GM19239 (cell line): ENCODE measurements around the gene SPATA32.

Experiments
- DNase-seq: peaks from one replicate; pipeline ENCODE4 v3.0.0; 2011; ENCODE audit warnings: low spot score; ENCODE audit not compliant: insufficient read length
- FAIRE-seq: peaks from 2 replicates; lab custom pipeline; 2011; peaks lifted over from hg19 to GRCh38; lab: Jason Lieb, UNC

SPATA32 gene

DNA sequence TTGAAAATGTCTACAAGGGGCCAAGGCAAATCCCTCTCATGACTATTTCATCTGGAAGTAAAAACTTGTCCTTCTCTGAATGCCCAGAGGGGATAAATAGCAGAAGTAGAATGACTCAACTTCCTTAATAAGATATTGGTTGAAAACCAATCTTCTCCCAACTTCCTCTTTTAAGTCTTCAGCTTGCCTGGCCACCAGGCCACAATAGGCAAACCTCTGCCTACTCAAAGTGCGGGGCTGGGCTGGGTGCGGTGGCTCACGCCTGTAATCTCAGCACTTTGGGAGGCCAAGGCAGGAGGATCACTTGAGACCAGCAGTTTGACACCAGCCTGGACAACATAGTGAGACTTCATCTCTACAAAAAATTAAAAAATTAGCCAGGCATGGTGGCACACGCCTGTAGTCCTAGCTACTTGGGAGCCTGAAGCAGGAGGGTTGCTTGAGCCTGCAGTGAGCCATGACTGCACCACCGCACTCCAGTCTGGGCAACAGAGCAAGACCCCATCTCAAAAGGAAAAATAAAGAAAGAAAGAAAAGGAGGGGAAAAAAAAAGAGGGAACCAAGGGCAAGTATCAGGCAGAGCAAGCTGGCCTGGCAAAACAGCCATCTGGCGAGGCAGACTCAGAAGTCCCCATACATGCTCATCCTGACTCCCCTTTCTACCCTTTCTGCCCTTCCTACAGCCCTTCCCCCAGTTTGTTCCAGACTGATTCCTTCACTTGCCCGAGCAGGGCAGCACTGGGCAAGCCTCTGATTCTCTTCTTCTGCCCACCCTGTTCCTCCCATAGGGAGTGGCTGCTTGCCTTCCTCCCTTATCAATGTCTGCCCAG is 34.3 kb upstream of the SPATA32 start:
- FAIRE-seq: no peak
- DNase-seq: no peak

DNA sequence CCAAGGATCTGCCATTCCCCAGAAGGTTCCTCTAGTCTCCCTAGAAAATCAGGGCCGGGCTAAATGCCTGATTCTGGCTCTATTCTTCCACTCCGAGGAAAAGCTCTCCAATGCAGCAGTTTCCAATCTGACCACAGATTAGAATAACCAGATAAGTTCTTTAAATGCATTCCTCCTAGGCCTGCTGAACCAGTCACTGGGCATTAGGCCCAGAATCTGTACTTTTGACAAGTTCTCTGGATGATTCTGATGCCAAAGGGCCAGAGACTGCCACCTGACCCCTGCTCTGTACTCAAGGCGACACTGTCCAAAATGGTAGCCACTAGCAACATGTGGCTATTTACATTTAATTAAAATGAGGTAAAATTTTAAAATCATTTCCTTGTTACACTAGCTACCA is 32.6 kb upstream of the SPATA32 start:
- DNase-seq (no peak), FAIRE-seq (no peak)

DNA sequence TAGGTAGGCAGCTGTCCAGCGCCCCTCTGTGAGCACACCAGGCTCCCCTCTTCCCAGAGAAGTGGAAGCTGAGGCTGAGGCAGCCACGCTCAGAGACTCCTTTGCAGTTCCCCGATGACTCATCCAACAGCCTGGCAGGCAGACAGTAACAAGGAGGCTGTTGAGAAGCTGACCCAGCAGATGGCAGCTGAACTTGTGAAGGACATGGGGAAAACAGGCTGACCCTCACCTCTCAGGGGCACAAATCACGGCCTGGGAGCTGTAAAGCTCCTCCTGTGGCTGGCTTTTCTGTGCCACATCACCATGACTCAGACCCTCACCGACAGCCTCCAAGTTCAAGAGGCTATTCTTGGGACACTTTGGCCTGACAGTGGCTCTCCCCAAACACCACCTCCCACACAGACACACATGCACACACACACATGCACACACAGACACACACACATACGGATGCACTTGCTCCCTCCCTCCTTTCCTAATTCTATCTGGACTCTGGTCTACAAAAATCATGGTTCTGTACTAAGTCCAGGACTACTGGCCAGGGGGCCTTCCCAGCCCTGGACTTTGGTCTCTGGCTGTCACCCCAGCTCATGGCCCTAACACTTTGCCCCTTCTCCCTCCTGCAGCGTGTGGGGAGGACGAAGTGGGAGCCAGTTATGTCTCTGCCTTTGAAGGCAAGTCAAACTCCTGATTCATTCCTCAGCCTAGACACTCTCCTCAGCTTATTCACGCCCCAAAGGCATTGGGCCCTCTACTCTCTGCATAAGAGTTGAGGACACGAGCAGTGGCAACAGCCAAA is 31.7 kb upstream of the SPATA32 start:
- DNase-seq: no peak
- FAIRE-seq: peak; percentile 18

DNA sequence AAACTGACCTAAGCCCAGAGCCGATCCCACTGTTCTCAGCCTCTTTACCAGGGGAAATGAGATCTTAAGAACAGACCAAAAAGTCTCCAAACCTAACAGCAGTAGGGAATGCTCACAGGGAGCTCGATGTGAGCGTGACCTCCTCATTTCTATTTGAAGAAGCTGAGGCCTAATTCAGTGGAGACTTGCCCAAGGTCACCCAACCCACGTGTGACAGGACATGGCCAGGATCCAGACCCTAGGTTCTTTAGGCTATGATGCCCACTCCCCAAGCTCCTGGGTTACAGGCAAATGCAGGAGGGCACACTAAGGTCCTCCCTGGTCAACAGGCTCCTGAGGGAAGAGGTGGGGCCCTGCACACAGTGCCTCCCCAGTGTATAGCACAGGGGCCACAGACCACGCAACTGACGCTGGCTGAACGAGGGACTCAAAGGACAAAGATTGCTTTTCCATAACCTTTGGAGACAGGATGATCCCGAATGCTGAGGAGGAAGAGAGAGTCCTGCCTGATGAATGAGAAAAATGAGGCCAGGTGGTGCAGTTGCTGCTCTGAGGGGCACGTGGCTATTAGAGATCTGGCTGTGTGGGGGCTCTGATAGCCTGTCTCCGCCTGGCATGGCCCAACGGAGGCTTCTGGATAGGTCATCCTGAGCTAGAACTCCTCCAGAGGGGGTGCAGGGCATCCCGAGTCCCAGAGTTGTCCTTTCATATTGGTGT is 31.0 kb upstream of the SPATA32 start:
- DNase-seq: no peak

DNA sequence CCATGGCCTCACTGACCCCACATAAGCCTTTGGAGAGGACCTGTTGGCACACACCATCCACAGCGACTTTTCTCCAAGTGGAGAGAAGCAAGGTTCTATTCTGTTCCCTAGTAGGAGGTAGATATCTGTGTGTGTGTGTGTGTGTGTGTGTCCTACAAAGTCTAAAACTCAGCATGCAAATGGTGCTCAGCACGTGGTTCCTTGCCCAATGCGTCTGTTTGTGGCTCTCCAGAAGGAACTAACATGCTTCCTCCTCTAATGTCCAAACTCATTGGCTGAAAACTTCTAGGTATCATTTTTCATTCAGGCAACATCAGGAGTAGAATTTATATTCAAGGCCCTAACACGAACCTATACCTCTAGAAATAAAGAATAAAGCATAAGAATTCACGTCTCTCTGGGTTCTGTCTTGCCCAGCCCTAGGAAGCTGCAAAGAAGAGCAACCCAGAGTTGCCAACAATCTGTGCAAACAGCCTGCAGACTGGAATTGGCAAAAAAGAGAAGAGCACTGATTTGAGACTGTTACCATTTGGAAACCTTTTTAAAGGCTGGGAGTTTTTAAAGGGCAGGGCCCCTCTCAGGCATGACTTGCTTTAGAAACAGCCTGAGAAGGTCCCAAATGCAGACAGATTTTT is 29.4 kb upstream of the SPATA32 start:
- DNase-seq (no peak), FAIRE-seq (peak; percentile 39)

More for the DNA sequence above, 31.0 kb upstream of the SPATA32 start:
- FAIRE-seq: no peak

DNA sequence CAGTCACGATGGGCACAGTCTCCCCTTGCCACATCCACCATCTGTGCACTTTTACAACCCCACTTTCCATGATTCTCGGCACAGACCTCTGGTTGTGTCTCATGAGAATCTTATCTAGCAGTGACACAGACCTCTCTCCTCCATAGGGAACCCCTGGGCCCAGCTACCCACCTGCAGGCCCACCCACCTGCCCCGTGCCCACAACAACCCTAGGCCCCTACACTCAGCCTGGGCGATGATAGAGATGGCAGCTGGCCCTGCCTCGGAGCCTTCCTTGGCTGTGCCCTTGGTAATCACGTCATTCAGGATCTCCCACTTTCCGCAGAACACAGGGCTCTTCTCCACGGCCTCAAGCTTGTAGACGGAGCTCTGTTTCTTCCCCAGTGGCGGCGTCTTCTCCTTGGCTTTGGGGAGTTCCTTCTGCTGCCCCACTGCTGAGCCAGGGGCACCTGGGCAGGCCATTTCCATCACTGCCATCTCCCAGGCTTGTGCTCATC is 28.4 kb upstream of the SPATA32 start:
- DNase-seq (no peak), FAIRE-seq (no peak)

DNA sequence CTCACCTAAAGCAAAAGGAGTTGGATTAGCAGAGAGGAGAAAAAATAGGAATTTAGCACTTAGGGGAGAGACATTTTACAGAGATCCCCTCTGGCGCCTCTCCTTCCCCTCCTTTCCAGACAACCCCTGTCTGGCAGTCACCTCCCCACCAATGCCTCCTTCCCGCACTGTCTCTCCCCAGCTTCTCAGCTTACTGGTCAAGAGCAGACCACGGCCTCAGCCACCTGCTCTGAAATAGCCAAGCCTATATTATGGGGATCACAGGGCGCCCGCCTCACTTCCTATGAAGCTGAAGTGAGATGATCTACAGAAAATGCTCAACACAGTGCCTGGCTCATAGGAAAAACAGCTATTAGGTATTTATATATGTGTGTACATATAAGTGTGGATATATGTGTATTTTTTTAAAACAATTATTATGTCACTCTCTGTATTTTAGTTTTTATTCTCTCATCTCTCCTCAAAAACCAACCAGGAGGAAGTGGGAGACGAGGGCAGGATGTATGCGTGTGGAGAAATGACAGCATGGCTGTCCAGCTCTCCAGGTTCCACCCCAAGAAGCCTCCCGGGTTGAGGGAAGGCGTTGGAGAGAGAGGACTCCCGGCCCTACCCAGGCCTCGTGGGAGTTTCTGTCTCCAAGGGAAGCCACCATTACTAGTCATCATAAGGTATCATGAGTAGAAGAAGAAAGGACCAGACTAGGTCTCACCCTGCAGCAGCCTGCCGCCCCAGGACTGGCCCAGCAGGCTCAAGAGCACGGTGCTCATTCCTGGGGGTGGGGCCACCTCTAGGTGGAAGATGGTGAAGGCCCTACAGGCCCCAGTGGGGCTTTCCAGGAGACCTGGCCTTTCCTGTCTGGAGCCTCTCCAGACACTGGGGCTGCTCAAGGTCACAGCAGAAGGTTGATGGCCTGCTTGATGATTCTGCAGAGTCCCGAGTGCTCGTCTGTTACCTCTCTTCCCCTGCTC is 27.7 kb upstream of the SPATA32 start:
- DNase-seq (no peak), FAIRE-seq (no peak)

DNA sequence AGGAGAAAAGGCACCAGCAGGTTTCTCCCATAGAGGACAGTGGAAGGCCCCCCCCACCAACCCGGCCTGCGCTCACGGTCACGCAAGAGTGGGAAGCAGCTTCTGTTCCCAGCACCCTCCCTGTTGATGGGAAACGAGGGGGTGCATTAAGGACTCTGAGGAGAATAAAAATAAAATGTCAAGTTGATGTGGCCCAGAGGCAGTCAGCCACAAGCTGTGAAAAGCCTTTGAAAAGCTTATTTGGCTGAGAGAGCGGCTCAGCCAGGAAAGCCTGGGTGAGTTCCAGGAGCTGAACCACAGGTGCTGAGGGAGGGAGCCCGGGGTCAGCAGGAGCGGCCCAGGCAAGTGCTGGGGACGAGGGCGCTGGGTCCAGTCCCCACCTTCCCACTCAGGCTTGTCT is 26.9 kb upstream of the SPATA32 start:
- FAIRE-seq: no peak
- no peak for DNase-seq

DNA sequence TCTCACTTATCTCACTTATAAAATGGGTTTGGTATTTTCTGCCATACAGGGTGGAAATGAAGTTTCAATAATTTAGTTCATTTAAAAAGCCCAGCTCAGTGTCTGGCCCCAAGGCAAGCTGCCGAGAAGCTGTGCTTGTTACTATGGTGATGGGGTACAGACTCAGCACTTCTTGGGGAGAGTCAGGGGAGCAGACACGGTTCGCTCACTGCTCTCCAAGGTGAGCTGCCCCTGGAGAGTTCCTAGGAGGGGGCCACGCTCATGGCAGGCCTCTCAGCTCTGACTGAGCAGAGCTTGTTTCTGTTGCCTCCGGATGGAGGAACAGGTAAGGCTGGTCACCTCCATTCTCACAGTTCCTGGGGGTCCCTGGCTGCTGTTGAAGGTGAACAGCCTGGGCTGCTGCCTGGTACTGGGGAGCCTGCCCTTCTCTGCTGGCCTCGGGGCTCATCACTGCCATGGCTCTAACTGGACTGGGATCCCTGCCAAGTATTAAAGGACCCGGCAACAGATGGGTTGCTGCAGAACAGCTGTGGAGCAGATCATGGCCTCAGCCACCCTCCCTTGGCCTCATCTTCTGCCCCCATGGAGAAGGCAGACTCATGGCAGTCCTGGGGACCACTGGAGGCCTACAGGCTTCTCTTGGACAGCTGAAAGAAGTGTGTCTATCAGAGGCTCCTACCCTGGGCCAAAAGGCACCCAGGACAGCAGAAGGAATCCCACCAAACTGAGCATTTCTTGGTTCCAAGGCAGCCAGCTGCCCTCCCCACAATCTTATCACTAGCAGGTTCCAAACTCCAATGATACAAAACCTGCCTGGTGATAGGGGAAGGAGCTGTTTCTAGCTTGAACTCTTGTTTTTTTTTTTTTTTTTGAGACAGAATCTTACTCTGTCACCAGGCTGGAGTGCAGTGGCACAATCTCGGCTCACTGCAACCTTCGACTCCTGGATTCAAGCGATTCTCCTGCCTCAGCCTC is 25.9 kb upstream of the SPATA32 start:
- DNase-seq (no peak), FAIRE-seq (no peak)

DNA sequence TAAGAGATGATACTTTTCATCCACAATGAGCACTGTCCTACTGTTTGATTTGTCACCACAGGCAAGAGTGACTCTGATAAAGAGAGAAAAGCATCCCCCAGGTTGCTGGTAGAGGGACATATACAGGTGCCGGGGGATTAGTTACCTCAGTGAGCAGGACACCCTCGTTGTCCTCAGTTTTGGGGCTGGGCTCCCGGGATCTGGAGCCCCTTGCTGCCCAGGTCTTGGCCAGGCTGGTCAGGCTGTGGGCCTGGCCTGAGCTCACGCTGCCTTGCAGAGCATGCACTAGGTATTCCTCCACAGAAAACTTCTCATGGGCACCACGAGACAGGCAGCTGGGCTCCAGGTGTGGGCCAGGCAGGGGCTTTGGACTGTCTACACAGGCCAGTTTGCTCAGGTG is 24.4 kb upstream of the SPATA32 start:
- no peak for DNase-seq
- FAIRE-seq: no peak

DNA sequence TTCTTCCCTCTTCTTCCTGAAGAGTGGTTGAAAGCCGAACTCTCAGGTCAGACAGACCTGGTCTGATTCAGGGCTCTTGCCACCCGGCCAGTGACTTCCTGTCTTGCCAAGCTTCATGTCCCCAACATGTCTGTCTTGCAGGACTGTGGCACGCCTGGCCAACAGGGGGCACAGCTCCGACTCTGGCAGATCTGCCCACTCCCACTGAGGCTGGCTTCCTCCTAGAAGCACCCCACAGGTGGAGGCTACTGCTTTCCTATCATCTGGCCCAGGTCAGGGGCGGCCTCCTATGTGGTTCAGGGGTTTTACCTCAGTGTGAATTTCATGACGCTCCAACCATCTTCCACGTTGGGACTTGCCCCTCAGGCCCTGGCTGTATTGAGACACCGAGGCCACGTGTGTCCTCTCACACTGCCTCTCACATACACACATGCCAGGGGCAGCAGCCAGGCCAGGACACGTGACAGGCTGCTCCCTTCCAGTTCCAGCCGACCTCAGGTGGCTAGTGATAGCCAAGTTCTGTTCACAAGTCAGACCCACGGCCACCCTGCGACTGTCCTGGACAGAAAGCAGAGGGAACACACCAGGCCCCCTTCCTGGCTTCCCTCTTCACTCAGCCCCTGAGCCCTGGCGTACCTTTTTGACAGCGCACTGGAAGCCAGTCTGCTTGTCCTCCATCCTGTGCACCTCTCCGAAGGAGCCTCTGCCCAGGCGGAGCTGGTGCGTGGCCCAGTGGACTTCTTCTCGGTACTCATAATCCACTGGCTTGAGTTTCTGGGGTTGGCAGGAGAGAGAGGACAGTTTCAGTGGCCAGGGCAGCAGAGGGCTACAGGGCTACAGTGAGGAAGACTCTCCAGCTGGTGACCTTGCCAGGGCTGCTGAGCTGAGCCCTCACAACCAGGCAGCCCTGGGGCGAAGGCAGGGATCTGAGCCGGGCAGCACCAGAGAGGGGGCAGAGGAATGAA is 22.6 kb upstream of the SPATA32 start:
- peak; percentile 49 for FAIRE-seq
- DNase-seq: no peak

DNA sequence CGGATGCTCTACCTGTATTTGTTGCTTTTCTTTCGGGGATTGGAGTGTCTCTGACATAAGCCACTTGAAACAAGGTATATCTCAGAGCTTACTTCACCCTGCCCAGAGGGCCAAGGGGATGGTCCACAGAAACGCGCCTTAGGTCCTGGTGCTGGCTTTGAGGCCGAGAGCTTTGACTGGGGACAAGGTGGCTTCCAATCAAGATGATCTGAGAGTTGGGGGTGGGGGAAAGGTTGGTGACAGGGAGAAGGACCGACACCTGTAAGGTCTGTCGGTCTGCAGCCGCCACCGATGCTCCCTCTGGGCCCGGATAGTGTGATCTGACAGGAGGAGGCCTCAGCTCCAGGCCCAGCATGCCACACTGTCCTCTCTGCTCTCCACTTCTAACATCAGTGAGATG is 21.8 kb upstream of the SPATA32 start:
- DNase-seq (no peak), FAIRE-seq (no peak)

DNA sequence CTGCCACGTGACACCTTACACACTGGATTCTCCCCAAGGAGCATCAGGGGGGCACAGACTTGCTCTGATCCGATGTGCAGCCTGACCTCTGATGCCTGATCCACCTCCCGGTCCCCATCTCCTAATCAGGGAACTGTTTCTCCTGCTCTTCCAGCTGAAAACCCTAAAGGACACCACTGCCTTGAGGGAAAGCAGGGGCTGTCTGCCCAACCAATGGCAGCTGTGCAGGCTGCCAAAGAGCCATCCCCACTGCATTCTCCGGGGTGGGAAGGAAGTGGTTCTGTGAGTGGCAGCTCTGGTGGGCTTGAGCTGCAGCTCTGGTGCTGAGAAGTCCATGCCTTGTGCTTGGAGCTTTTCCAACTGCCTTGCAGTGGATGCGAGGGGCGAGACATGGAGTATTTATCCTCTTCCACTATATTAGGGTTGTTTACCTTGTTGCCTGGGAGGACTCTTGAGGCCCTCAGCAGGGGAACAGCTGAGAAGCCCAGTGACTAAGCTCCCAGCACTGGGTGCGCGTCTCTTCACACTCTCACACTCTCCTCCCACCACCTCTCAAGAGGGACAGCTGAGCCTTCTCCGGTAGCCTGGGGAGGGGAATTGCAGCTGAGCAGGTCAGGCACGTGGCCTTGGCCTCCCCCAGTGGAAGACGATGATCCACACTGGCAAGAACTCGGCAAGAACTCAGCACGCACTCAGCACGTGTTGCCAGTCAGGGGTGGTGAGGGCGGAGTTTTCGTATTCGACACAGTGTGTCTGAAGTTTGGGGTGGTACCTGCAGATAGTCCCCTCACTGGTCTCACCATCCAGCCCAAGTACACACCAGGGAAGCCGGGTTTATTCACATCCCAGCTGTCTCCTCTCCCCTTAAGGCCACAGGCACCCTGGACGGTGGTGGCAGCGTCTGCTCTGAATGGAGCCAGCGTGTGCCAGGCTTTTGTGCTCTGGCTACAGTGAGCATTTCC is 21.1 kb upstream of the SPATA32 start:
- no peak for FAIRE-seq
- no peak for DNase-seq

DNA sequence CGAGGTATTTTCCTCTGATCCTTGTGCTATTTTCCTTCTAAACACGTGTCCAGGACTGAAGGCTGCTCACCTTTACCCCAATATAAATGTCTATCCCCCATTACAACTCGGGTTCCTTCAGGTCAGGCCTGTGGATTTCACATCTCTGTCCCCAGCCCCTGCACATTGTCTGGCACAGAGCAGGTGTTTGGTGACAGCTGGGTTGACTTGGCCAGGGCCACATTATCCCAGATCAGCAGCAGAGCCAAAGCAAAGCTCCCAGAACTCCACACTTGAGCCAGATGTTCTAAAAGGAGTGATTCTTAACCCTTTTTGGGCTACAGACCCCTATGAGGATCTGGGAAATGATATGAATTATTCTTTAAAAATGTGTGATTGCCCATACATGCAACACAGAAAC is 18.0 kb upstream of the SPATA32 start:
- FAIRE-seq: no peak
- DNase-seq: no peak

DNA sequence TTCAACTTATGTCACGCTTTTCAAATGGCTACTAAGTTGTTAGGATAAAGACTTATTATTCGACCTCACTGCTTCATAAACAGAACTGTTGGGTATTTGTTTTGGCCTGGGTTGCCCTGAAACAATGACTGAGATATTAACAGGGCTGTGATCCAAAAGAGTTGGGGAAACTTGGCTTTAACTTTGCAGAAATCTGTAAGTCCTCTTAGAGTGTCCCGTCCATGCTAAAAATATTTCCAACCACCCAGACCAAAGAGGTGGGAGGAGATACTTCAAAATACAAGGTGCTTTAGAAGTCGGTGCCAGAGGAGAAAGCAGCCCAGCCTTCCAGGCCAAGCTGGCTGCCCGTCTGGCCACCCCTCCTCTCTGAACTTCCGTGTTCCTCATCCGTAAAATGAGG is 16.1 kb upstream of the SPATA32 start:
- DNase-seq (no peak), FAIRE-seq (peak; percentile 62)
